Measurements from ENCODE around the gene STAG1.

Gene STAG1

DNA sequence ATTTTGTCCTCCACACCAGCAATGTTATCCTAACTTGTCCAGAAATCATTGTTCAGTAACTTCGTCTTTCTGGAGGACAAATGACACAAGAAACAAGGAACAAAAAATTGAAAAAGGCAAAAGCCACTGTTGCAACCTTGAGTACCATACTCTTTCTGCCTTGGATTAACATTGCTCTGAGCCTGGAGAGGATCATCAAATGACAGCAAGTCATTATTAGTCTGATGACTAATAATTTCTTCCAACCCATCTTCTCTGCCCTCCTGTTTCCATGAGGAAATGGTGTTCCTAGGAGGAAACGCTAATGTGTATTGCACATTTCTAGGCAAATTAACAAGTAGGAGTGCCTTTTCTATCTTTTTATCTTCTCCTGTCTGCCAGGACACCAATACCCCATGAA, 348.1 kb downstream of the STAG1 start:
- ChIA-PET CTCF (no interaction called here), POLR2A (no interaction called here)
- no peaks in the 10 kb centered on the region for H3K9me3 ChIP-seq (ENCODE audit: control insufficient read depth, insufficient read depth, low read depth, low read length)
- no peaks in the 10 kb centered on the region for H3K4me1 ChIP-seq (ENCODE audit: control insufficient read depth, insufficient read depth, low read length)
- H3K27ac ChIP-seq (ENCODE audit: extremely low read depth, low read depth, low read length) = no peak overlapping the region
- no peaks in the 10 kb centered on the region; a peak in 1 of 3 replicates for H3K36me3 ChIP-seq (ENCODE audit: control insufficient read depth in 2 of 2, insufficient read depth in 1 of 2, low read length in 2 of 2)
- H3K4me3 ChIP-seq (ENCODE audit: low read depth, low read length) = no peak overlapping the region
- TF ChIP-seq, protein P1, sequence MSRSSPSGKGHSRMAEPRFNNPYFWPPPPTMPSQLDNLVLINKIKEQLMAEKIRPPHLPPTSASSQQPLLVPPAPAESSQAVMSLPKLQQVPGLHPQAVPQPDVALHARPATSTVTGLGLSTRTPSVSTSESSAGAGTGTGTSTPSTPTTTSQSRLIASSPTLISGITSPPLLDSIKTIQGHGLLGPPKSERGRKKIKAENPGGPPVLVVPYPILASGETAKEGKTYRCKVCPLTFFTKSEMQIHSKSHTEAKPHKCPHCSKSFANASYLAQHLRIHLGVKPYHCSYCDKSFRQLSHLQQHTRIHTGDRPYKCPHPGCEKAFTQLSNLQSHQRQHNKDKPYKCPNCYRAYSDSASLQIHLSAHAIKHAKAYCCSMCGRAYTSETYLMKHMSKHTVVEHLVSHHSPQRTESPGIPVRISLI (tag by site-specific recombination; IDR thresholded peaks at IDR 0.05) = no peak
- TF ChIP-seq ZSCAN16 (tag by site-specific recombination; IDR thresholded peaks at IDR 0.05) = no peak
- no peak for TF ChIP-seq SP2 (tag by site-specific recombination; IDR thresholded peaks at IDR 0.05)
- no peak for TF ChIP-seq MZF1 (tag by site-specific recombination; IDR thresholded peaks at IDR 0.05; ENCODE audit: borderline replicate concordance)
- no peak for TF ChIP-seq ZBTB7A (tag by site-specific recombination; IDR thresholded peaks at IDR 0.05; ENCODE audit: low read depth)
- no peak for TF ChIP-seq ZNF146 (tag by site-specific recombination; IDR thresholded peaks at IDR 0.05)
- TF ChIP-seq, protein P2, sequence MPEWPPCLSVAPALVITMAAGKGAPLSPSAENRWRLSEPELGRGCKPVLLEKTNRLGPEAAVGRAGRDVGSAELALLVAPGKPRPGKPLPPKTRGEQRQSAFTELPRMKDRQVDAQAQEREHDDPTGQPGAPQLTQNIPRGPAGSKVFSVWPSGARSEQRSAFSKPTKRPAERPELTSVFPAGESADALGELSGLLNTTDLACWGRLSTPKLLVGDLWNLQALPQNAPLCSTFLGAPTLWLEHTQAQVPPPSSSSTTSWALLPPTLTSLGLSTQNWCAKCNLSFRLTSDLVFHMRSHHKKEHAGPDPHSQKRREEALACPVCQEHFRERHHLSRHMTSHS (tag by site-specific recombination; IDR thresholded peaks at IDR 0.05) = no peak
- TF ChIP-seq, protein P3, sequence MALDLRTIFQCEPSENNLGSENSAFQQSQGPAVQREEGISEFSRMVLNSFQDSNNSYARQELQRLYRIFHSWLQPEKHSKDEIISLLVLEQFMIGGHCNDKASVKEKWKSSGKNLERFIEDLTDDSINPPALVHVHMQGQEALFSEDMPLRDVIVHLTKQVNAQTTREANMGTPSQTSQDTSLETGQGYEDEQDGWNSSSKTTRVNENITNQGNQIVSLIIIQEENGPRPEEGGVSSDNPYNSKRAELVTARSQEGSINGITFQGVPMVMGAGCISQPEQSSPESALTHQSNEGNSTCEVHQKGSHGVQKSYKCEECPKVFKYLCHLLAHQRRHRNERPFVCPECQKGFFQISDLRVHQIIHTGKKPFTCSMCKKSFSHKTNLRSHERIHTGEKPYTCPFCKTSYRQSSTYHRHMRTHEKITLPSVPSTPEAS (tag by site-specific recombination; IDR thresholded peaks at IDR 0.05) = no peak
- no peak for TF ChIP-seq ZNF670 (tag by site-specific recombination; IDR thresholded peaks at IDR 0.05; ENCODE audit: low read depth)
- TF ChIP-seq, protein P4, sequence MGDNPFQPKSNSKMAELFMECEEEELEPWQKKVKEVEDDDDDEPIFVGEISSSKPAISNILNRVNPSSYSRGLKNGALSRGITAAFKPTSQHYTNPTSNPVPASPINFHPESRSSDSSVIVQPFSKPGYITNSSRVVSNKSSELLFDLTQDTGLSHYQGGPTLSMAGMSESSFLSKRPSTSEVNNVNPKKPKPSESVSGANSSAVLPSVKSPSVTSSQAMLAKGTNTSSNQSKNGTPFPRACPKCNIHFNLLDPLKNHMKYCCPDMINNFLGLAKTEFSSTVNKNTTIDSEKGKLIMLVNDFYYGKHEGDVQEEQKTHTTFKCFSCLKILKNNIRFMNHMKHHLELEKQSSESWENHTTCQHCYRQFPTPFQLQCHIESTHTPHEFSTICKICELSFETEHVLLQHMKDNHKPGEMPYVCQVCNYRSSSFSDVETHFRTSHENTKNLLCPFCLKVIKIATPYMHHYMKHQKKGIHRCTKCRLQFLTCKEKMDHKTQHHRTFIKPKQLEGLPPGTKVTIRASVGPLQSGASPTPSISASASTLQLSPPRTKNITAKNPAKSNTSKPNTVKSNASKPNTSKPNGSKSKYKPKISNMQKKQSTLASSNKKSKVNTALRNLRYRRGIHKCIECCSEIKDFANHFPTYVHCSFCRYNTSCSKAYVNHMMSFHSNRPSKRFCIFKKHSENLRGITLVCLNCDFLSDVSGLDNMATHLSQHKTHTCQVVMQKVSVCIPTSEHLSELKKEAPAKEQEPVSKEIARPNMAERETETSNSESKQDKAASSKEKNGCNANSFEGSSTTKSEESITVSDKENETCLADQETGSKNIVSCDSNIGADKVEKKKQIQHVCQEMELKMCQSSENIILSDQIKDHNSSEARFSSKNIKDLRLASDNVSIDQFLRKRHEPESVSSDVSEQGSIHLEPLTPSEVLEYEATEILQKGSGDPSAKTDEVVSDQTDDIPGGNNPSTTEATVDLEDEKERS (tag by site-specific recombination; IDR thresholded peaks at IDR 0.05) = no peak
- TF ChIP-seq ZFP3 (tag by site-specific recombination; IDR thresholded peaks at IDR 0.05; ENCODE audit: low read depth) = no peak
- no peak for TF ChIP-seq ZNF394 (tag by site-specific recombination; IDR thresholded peaks at IDR 0.05; ENCODE audit: borderline replicate concordance)
- TF ChIP-seq, protein P5, sequence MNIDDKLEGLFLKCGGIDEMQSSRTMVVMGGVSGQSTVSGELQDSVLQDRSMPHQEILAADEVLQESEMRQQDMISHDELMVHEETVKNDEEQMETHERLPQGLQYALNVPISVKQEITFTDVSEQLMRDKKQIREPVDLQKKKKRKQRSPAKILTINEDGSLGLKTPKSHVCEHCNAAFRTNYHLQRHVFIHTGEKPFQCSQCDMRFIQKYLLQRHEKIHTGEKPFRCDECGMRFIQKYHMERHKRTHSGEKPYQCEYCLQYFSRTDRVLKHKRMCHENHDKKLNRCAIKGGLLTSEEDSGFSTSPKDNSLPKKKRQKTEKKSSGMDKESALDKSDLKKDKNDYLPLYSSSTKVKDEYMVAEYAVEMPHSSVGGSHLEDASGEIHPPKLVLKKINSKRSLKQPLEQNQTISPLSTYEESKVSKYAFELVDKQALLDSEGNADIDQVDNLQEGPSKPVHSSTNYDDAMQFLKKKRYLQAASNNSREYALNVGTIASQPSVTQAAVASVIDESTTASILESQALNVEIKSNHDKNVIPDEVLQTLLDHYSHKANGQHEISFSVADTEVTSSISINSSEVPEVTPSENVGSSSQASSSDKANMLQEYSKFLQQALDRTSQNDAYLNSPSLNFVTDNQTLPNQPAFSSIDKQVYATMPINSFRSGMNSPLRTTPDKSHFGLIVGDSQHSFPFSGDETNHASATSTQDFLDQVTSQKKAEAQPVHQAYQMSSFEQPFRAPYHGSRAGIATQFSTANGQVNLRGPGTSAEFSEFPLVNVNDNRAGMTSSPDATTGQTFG (tag by site-specific recombination; IDR thresholded peaks at IDR 0.05; ENCODE audit: borderline replicate concordance) = no peak
- no peak for TF ChIP-seq ZNF202 (tag by site-specific recombination; IDR thresholded peaks at IDR 0.05; ENCODE audit: borderline replicate concordance)
- TF ChIP-seq ZNF777 (tag by site-specific recombination; IDR thresholded peaks at IDR 0.05; ENCODE audit: borderline replicate concordance) = no peak

DNA sequence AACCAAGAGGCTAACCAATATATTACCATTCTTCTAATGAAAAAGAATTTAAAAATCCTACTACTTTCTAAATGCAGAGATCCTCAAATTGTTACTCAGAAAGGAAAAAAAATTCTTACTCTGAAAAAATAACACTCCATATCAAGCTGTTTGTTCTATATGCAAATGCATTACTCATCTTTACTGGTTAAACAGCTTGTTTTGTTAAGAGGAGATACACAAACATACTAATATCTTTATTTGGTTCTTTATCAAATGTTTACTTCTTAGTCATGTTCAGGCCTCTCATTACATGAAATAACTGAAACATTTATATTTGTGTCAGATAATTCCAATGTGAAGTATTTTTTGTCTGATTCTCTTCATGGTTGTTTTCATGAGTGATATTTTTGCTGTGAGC, 355.3 kb downstream of the STAG1 start:
- no peak overlapping the region for H3K27ac ChIP-seq (ENCODE audit: extremely low read depth, low read depth, low read length)
- H3K4me3 ChIP-seq (ENCODE audit: low read depth, low read length) = no peak overlapping the region
- ChIA-PET POLR2A (no interaction called here), CTCF (no interaction called here)
- H3K4me1 ChIP-seq (ENCODE audit: control insufficient read depth, insufficient read depth, low read length) = no peaks in the 10 kb centered on the region
- TF ChIP-seq ZNF654 (tag by site-specific recombination; IDR thresholded peaks at IDR 0.05; ENCODE audit: low read depth) (no peak), ZNF623 (tag by site-specific recombination; IDR thresholded peaks at IDR 0.05) (no peak), ZNF544 (tag by site-specific recombination; IDR thresholded peaks at IDR 0.05) (no peak), ZNF585B (tag by site-specific recombination; IDR thresholded peaks at IDR 0.05) (no peak), ZNF777 (tag by site-specific recombination; IDR thresholded peaks at IDR 0.05; ENCODE audit: borderline replicate concordance) (no peak), BCL11B (tag by site-specific recombination; IDR thresholded peaks at IDR 0.05; ENCODE audit: low read depth) (no peak), ZNF600 (tag by site-specific recombination; IDR thresholded peaks at IDR 0.05) (no peak), ZNF239 (tag by site-specific recombination; IDR thresholded peaks at IDR 0.05) (no peak), ZNF10 (tag by site-specific recombination; IDR thresholded peaks at IDR 0.05) (no peak)
- TF ChIP-seq, protein P6, sequence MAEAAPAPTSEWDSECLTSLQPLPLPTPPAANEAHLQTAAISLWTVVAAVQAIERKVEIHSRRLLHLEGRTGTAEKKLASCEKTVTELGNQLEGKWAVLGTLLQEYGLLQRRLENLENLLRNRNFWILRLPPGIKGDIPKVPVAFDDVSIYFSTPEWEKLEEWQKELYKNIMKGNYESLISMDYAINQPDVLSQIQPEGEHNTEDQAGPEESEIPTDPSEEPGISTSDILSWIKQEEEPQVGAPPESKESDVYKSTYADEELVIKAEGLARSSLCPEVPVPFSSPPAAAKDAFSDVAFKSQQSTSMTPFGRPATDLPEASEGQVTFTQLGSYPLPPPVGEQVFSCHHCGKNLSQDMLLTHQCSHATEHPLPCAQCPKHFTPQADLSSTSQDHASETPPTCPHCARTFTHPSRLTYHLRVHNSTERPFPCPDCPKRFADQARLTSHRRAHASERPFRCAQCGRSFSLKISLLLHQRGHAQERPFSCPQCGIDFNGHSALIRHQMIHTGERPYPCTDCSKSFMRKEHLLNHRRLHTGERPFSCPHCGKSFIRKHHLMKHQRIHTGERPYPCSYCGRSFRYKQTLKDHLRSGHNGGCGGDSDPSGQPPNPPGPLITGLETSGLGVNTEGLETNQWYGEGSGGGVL (tag by site-specific recombination; IDR thresholded peaks at IDR 0.05) = no peak
- TF ChIP-seq, protein P7, sequence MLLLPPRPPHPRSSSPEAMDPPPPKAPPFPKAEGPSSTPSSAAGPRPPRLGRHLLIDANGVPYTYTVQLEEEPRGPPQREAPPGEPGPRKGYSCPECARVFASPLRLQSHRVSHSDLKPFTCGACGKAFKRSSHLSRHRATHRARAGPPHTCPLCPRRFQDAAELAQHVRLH (tag by site-specific recombination; IDR thresholded peaks at IDR 0.05) = no peak
- no peaks in the 10 kb centered on the region; a peak in 1 of 3 replicates for H3K36me3 ChIP-seq (ENCODE audit: control insufficient read depth in 2 of 2, insufficient read depth in 1 of 2, low read length in 2 of 2)
- H3K9me3 ChIP-seq (ENCODE audit: control insufficient read depth, insufficient read depth, low read depth, low read length) = no peaks in the 10 kb centered on the region
